GM21717 (cell line): ENCODE measurements around the gene UTP11.
"Not testable (repeated sequence)": the region's sequence is repeated elsewhere in the genome, so short reads cannot be mapped to it uniquely, and the experiment has no call there.

Experiments
- ATAC-seq: cut with Tn5 transposase; IDR thresholded peaks from one replicate; pipeline ENCODE4 v1.9.1; 2021; ENCODE audit warnings: mild to moderate bottlenecking, moderate library complexity; ENCODE audit not compliant: unreplicated experiment

UTP11 gene

DNA sequence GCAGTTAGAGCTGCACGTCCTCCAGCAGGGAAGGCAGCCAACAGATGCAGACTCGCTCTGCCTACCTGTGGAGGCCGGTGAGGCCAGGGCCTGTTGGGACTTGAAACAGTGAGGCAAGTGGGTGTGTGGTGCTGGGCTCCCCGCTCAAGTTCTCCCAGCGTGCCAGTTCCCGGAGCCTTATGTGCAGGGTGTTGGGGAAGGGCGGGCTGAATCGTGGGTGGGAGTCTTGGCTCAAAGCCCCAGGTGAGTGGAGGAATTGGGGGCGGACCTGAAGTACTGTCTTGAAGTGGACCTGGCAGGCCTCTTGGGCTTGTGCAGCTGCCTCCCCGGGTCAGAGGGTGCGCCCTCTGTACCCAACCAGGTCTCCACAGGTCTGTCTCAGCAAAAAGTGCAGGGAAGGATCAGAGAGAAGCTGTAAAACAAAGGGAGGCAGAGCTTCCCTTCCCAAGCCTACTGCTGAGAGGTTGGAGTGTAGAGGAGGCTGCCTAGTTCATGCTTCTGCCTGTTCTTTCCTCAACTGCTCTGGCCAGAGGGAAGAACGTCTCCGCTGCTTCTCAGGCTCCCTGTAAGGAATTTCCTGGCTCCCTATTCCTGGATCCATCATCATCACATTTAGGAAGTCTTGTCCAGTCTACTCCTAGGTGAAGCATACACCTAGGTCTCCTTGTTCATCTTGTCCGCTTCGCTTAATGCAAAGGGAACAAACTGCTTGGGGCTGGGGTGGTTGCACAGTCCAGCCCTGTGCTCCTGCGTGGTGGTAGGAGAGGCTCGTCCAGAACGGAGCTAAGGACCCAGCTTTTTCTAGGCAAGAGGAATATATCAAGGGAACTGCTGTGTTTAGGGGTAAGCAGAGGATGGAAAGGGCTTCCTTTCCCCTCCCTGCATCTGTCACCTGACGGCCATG, 14.9 kb downstream of the UTP11 start:
- no peak for ATAC-seq

DNA sequence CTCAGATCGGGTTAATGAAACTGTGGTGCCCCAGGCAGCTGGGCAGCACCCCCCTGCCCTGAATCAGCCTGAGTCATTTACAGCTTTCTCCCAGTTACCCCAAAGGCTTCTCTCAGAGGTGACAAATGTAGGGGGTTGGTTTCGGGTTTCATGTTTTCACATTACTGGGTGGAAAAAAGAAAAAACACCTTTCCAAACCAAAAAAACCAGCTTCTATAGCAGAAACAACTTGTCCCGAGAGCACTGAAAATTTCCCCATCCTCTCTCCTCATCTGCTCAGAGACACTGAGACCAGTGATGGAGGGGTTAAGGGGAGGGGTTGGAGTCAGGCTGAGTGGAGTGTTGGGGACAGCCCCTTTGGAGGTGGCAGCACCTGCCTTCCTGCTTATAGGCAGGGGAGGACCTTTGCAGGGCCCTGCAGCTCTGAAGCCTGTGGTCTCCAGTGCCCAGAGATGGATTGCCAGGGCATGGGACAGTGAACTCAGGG, 15.6 kb downstream of the UTP11 start:
- ATAC-seq = peak; percentile 65

DNA sequence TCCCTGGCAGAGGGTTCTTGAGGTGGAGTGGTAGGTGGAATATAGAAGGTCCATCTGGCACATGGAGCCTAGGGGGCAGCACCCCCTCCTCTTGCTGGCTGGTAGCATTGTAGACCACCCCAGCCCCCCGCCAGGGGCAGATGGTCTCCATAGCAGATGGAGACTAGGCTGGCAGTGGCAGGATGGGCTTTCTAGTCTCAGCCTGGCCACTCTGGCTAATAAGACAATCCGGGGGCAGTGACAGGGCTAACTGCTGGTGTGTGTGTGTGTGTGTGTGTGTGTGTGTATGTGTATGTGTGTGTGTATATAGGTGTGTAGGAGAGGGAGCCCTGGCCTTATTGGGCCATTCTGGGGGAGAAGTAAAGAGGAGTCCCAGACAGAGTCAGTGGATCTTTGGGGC, 16.1 kb downstream of the UTP11 start:
- no peak for ATAC-seq

DNA sequence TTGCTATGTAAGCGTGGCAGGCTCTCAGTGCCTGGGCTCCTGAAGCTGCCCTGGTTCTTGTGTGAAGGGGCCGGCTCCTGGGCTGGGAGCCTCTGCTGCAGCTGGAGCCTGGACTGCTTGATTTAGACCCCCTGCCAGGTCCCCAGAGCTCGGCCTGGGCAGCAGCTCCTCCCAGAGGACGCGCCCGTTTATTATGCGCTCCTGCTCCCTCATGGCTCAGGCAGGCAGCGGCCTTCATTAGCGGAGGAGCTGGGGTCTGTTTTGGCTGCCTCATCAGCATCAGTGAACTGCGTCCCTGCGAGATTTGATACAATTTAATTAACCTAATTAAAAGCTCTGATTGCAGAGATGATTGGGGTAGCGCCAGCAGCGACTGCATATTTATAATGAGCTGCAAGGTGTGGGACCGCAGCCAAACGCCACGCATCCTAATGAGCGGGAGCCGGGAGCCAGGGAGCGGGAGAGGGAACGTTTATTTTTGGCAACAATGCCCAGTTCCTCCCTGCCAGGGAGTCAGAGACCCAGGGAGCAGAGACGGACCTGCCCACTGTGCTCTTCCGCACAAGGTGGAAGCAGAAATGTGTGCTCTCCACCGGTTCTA, 16.6 kb downstream of the UTP11 start:
- no peak for ATAC-seq

DNA sequence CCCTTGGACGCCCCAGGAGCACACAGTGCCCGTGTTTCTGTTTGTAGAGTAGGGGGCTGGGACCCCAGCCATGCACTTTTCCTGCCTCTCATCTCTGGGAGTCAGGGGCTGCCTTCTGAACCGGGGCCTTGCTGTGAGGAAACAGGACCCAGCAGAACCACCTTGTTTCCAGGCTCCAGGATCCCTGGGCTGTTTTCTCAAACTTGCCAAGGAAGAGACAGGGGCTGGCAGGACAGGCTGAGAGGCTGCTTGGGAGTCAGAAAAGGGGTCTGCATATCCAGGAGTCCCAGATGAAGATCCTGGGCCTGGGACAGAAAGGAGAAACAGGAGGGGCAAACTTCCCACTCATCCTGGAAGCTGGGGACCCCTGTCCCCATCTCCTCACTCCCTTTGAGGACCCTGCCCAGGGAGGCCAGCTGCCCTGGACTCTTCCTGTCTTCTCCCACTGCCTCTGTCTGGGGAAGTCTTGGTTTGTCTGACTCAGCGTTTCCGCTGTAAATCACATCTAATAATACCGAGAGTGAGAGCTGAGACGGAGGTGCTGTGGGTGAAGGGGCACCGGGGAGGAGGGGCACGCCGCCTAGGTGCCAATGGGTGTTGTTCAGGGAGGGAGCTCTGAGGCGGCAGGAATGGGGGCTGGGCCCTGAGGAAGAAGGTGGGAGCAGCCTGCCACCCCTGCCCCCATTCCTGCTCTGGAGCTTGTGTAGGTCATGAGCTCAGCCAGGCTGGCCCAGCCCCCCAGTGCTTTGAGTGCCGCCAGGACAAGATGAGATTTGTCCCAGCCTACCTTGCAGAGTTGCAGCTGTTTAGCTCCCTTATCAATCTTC, 17.4 kb downstream of the UTP11 start:
- peak; percentile 40 for ATAC-seq

DNA sequence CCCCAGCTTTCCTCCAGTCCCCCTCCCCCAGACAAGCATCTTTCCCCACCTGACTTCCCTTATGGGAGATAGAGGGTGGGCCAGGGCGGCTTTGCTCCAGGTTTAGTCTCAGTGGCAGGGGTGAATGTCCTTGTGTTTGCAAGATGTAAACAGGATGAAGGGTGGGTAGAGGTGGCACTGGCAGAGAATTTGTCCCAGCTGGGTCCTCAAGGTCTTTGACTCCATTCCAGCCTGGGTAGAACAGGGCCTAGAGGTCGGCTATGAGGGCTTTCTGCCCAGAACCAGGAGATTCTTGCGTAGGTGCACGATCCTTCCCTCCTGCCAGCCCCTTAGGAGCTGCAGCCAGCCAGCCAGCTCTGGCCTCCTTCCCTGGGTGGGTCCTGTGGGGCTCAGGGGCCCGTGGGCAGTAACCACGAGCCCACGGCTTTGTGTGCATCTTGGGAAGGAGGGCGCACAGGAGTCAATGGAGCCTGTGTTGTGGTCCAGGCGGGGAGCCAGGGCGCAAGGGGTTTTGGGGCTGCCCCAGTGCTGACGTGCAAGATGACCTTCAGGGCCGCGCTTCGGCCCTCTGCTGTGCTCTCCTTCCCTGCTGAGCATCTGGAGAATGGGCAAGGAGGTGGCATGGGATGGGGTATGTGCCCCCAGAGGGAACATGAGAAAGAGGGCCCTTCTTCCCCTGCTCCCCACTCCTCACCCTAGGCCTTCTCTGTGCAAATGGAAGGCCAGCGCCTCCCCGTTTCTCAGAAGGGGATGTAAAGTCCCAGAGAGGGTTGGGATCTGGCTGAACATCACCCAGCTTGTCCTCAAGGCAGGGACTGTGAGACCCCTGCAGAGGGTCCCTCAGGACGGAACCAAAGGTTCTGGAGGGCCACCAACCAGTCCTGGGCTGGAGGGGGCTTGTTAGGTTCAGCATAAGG, 18.3 kb downstream of the UTP11 start:
- no peak for ATAC-seq

DNA sequence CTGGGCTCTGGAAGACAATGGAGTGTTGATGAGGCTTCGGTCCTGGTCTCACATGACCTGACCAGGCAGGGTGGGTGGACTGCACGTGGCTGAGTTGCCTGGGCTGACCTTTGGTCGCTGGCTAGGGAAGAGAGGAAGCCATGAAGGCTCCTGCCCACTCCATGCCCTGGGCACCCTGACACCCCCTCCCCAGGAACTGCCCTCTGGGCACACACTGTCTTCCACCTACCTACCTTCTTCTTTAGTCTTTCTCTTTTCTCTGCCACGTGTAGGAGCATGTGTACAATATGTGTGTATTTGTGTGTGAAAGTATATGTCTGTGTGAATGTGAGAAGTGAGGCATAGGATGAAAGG, 19.0 kb downstream of the UTP11 start:
- no peak for ATAC-seq

DNA sequence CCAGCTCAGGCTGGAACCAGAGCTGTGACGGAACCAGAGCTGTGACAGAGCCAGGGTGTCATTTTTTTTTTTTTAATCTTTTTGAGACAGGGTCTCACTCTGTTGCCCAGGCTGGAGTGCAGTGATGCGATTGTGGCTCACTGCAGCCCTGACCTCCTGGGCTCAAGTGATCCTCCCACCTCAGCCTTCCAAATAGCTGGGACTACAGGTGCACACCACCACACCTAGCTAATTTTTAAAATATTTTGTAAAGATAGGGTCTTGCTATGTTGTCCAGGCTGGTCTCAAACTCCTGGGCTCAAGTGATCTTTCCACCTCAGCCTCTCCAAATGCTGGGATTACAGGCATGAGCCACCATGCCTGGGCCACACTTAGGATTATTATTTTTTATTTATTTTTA, 20.5 kb downstream of the UTP11 start:
- ATAC-seq = not testable (repeated sequence)

DNA sequence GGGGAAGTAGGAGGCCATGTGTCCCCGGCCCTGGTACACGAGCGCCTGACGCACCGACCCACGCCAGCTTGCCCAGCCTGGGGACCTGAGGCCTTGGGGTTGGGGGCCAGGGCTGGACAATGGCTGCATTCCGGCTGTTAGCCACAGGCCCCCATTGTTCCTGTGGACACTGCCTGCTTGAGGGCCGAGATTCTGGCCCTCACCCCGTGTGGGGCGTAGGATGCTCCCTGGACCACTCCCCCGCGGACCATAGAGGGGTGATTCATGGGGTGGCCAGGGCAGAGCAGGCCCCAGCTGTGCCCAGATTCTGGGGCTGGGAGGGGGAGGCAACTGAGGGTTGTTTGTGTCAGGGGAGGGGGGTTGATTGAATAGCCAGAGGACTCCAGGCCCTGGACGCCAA, 22.3 kb downstream of the UTP11 start:
- no peak for ATAC-seq

DNA sequence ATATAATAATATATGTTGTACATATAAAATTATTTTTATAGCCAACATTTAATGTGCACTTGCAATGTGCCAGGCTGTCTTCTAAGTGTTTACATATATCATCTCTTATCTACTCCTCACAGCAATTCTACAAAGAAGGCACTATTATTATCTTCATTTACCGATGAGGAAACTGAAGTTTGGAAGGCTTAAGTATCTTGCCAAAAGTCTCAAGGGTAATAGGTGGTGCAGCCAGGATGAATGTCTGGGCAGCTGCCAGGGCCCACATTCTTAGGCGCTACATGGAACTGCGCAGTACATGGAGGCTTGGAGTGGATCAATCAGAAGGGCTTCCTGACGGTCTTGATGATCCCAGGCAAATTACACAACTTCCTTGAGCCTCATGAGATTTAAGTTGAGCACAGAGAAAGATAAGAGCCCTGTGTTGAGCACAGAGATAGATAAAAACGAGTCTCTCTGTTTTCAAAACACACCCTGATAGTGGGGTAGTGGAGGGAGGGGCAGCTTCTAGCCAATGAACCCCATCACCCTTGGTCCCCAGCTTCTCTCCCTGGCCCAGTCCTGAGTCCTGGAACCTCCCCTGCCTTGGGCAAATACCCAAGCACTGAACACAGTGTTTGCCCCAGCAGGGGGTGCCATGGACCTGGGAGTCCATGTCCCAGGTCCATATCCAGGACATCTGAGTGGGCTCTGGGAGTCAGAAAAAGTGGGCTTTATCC, 24.8 kb downstream of the UTP11 start:
- no peak for ATAC-seq

DNA sequence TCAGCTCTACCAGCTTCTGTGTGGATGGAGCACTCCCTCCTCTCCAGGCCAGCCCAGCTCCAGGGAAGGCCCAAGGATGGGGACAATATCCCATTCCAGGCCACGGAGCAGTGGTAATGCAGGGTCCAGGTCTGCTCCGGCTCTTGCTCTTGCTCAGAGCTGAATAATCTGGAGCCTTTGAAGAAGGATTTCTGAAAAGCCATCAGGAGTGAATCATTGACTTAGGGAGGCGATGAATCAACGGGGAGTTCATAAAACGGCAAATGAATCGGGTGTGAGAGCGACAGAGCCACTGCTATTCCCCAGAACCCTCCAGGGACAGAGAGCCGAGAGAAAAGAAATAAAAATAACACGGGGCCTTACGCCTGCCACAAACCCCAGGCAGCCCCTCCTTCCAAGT, 26.3 kb downstream of the UTP11 start:
- no peak for ATAC-seq

DNA sequence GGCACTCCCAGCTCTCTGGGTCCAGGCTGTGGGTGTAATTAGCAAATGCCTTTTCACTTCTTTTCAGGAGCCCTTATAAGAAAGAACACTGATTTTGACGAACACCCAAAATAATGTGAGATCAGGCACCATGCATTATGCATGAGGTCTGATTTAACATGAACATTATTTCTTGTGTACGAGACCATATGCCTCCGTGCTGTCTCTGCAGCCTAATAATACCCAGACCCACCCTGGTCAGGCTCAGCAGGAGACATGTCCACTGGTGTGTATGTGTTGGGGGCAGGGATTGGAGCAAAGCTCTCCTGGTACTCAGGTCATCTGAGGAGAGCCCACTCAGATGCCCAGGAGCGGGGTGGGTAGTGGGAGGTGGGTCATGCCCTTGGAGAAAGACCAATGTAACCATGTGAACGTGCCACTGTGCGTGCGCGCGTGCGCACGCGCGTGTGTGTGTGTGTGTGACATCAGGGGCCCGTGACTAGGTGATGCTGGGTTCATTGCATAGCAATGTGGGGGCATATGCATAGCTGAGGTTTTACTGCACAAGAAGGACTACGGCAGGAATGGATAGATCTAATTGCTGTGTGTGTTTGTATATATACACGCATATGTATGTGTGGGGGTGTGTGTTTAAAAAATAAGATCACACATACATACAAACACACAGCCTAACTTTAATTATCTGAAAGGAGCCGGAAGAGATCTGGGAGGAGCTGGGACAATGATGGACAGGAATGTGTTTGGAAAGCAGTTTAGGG, 27.0 kb downstream of the UTP11 start:
- ATAC-seq = no peak

DNA sequence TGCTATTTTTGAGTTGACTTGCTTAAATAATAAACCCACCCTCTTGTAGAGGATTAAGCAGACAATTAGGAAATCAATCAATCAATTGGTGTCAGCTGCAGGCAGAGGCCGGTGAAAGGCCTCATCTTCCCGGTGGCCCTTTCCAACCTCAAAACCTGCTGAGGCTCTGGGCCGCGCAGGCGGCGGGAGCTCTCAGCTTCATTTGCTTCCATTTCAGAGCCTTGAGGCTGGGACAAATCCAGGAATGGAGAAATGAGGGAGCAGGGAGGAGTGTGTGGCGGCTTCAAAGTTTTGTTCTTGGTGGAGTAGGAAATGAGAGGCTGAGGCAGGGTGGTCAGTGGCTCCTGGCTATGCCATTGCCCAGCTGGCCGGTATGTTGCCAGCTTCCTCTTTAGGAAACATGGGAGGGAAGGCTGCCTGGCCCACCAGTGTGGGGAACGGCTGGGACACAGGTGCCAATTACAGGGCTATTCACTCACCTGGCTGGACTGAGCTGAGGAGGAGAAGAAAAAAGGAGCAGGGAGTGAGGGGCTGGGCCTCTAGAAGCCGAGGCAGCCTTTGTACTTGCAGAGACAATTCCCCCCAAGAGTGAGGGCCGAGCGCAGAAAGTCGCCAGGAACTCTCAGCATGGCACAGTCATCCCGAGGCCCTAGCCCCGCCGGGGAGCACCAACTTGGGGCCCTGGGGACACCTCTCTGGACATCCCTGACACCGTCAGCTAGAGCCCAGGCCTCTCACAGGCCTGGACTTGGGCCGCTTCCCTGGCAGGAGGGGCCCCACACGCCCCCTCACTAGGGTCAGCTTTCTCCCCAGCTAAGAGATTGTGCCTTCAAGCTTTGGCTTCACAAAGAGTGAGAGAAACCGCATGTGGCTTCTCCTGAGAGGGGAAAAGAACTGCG, 29.7 kb downstream of the UTP11 start:
- ATAC-seq = no peak

DNA sequence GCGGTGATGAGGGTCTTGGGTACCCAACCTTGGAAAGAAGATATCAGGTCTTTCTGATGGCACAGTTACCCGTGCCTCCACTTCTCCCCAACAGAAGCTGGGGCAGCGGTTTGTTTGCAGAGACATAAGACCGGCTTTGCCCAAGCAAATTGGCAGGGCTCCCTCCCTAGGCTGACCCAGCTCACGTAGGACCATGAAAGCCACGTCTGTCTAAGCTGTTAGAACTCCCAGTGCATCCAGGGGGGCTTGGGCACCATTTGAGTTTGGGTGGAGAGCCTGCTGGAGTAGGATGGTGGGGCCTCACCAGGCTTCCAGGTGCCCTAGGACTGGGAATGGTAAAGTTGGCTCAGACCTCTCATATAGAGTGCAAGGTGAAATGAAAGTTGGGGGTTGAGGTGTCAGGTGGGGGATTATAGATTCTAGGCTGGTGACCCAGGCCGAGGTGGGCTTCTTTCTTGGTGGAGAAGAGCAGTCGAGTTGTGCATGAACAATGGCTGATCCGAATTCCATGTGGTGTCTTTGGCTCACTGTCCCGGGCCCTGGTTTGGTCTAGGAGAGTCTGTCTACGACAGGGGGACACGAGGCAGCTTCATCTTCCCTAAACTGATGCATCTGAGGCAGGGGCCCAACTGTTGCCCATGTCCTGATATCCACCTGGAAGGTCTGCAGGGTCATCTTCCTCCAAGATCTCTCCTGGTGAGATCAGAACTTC, 30.7 kb downstream of the UTP11 start:
- no peak for ATAC-seq

DNA sequence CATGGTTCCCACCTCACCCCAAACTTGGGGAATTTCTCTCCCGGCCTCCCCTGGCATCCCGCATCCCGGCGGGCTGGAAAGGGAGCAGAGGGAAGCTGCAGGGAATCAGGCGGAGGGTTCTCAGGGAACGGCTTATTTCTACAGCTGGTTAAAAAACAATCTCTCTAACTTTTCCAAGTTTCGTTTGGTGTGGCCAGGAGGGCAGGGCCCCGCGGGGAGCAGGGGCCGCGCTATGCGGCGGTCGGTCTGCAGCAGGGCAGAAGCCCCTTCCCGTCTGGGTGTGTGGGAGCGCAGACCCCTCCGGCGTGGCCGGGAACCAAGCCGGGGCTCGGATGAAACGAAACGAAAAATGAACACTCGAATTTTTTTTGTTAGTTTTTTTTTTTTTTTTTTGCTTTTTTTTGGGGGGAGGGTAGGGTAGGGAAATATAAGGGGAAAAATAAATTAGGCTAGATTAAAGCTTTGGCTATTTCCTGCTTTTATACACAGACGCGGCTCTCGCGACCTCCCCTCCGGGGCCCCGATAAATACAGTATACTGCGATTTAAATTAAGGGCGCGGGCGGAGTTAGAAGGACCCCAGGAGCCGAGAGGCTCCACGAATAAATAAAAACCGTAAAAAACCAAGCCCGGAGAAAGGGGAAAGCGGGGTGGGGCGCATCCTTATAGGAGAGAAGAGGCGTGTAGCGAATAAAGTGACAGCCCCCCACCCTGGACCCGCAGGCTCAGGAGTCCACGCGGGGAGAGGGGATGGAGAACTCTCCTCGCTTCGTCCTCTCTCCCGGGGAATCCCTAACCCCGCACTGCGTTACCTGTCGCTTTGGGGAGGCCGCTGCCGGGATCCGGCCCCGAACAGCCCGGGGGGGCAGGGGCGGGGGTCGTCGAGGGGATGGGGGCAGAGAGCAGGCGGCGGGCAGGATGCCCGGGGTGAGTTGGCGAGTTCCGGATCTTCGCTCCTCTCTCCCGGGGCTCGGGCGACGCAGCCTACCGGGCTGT, 32.0 kb downstream of the UTP11 start:
- no peak for ATAC-seq
